ENCODE results near the gene SYNE2.

The SYNE2 gene

DNA sequence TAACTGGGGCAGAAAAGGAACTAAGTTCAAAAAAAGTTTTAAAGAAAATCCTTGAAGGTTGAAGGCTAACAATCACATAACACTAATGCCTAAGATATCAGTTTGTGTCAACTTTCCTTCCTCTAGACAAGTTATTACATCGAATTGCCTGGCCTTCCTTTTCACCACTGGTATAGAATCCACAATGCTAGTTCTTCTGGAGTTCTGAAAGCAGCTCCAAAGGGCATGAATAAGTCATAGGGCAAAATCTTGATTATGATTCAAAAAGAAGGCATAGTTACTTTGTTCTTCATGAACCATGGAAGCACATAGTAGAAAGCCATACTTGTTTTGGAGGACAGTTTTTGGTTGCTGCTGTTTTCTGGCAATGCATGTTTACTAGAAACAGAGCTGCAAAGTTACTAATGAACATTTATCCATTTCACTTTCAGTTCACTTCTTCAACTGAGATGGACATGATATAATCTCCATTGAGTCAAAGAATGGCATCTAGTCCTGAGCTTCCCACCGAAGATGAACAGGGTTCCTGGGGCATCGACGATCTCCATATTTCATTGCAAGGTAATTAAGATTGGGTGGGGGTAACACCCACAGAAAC, 56.0 kb downstream of the SYNE2 start:
- no peak for DNase-seq (ENCODE audit: low read depth)

DNA sequence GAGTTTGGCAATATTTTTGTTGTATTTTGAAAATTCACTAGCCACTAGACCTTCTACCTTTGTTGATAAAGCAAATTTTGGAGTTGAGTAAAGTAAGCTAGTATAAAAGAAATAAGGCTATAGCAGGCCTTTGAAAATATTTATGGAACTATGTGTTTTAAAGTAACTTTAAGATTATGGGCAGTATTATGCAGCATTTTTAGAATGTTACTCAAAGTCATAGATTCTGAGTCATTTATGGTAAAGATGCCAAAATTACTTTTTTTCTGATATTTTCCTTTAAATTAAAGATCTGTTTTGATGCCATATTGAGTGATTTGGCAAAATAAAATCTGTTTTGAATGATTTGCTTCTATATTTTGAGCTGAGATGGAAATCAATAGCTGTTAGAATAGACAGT, 57.2 kb downstream of the SYNE2 start:
- DNase-seq (ENCODE audit: low read depth) = peak; percentile 34

DNA sequence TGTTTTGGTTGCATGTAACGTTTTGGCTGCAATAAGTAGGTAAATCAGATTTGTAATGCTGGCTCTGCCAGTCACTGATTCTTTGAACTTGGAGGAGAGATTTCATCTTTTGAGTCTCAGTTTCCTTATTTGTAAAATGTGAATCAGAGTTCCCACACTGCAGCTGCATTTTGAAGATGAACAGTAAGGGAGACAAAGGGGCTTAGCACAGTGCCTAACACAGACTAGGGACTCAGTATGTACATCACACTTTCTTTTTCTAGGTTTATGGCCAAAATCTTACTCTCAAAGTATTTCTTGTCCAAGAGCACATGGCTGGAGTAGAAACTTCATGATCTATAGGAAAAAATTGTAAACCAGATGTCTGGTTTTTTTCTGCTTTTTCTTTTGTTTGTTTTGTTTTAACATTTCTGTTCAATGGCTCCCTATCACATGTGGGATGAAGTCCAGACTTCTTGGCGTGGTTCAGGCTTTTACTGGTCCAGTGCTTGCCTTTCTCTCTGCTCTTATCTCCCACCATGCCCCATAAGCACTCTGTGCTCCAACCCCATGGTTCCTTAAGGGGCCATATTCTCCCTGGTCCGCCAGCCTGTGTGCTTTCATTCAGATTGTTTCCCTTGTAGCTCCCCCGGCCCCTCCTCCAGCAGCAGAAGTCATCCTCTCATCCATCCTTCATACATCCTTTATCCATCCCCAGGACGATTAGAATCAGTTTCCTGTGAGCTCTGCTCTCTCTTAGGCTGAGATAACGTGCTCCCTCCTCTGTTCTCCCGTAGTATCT, 58.0 kb downstream of the SYNE2 start:
- DNase-seq (ENCODE audit: low read depth) = no peak

DNA sequence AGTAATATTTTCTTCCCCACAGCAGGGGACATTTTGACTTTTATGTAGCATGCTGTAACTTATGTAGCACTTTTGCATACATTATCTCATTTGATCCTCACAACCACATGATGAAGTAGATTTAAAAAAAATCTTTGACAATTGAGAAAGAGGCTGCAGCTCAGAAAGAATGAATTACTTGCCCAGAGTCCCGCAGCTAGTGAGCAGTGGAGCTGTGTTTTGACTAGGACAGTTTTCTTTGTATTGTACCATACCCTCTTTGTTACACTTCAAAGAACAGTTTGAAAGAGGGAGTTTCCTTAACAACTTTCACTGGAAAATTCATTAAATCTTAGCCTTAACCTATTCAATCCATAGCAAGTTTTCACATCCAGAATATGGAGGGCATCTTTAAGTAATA, 58.6 kb downstream of the SYNE2 start:
- DNase-seq (ENCODE audit: low read depth) = no peak

DNA sequence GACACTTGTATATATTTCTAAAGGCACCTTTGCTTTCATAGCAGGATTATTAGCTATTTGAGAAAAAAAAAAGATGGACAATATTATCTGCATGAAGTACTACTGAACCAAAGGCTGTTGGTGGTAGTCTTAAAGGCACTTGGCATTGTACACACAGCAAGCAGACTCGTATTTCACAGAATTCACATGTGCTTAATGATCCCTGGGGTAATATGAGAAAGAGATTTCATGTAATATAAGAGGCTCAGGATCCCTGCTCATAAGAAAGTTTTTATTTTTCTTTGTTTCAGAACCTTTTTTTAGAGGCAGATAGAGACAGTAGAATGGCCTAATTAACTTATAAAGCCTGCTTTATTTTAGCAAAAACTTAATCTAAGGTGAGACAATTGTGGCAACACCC, 59.5 kb downstream of the SYNE2 start:
- DNase-seq (ENCODE audit: low read depth) = no peak

DNA sequence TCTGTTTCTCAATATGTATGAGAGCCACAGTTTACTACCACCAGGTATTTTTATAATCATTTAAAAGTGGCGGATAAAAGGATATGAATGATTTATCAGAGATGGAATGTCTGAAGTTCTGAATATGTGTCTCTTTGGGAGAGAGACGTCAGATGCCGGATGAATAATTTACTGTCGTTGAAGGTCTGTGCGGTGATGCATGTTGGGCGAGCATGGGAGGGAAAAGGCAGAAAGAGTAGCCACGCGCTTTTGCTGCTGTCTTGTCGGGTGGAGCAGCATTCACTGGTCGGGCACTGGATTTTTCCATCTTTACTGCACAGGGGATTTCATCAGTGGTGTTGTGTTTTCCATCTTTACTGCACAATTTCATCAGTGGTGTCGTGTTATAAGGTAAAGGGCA, 65.6 kb downstream of the SYNE2 start:
- no peak for DNase-seq (ENCODE audit: low read depth)

DNA sequence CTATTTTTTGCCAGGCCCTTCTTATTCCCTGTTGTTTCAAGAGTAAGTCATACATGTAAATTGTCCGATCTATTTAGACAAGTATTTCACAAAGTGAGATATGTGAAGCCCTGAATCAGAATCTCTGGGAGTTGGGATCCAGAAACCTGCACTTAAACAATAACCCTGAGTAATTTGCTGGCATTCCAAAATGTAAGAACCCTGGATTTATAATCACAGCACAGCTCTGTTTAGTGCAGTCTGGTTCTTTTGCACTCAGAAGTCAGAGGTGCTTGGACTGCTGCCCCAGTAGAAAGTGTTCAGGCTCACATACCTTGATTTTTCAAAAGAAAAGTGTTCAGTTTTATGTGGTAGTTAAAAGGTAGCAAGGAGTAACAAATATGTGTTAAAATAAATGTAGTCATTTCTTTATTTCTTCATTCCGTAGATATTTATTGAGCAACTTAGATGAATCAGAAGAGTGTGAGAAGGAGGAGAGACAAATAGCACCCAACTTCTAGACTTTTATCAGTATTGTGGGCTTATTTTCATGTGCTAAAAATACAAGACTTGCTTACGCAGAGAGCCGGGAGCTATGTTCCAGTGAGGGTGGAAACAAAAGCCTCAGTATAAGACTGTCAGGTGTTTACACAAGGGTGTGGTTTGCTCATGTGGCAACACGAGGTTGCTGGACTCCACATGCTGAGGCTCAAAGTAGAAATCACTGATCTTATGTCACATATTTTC, 70.1 kb downstream of the SYNE2 start:
- no peak for DNase-seq (ENCODE audit: low read depth)

DNA sequence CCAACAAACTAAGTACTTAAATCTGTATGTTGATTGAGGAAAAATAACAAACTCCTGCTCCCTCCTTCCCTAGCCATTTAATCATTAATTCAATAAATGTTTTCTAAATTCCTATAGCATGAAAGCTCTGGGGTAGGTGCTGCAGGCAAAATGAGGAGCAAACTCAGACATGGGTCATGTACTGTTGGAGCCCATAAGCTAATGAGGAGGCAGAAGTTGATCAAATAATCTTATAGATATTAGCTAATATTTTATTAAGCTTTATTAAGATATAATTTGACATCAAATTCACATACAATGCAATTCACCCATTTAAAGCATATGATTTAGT, 70.6 kb downstream of the SYNE2 start:
- no peak for DNase-seq (ENCODE audit: low read depth)

DNA sequence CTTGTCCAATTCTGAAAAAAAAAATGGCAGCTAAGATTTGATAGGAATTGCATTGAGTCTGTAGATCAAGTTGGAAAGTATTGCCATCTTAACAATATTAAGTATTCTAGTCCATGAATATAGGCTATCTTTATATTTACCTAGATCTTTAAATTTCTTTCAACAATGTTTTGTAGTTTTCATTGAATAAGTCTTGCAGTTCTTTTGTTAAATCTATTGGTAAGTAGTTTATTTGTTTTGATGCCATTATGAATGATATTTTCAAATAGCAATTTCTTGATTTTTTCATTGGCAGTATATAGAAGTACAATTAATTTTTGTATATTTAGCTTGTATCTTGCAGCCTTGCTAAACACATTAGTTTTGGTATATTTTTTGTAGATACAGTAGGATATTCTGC, 71.6 kb downstream of the SYNE2 start:
- DNase-seq (ENCODE audit: low read depth) = no peak

DNA sequence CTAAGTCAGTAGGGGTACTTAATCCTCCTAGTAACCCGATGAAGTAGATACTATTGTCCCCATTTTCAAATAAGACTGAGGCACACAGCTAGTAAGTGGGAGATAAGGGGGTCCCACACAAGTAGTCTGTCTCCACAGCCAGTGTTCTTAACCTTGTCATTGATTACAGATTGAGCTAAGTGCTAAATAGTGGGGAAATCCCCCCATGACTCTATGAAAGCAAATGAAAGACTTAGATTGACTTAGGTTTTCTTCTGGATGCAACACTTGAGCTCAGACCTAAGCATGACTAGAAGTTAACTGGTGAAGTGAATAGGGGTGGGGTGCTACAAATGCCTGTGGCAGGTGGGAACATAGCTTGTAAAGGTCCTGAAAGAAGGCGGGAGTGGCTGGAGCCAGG, 73.8 kb downstream of the SYNE2 start:
- DNase-seq (ENCODE audit: low read depth) = no peak

DNA sequence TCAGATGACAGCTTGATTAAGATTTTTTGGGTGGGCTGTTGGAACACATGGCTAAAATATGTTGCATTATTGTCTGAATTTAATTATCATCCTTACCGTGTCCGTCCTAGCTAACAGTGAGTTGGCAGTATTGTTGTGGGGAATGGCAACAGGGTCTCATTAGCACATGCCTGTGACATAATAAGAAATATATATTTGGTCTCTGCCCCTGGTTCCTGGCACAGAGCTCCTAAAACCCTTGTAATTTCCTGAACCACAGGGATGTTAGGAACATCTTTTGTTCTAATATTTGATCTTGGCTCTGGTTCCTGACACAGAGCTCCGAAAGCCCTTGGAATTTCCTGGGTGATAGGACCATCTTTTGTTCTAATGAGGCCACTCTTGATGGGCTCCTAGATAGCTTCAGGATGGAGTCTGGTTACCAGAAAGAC, 76.0 kb downstream of the SYNE2 start:
- DNase-seq (ENCODE audit: low read depth) = no peak

DNA sequence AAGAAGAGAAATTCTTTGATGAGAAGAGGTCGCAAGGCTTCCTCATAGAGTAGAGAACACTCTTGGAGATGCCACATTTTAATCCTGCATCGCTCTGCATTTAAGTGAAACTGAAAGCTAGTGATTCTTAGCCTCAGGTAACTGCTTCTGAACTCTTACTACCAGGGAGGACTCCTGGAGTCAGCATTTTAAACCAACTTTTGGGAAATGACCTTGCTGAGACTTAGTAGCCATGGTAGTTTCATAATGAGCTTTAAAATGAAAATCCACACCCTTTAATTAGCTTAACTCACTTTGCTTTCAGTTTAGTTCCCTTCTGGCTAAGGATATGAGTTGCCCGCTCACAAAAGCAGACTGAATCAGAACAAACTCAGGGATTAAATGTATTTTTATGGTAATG, 80.3 kb downstream of the SYNE2 start:
- no peak for DNase-seq (ENCODE audit: low read depth)

DNA sequence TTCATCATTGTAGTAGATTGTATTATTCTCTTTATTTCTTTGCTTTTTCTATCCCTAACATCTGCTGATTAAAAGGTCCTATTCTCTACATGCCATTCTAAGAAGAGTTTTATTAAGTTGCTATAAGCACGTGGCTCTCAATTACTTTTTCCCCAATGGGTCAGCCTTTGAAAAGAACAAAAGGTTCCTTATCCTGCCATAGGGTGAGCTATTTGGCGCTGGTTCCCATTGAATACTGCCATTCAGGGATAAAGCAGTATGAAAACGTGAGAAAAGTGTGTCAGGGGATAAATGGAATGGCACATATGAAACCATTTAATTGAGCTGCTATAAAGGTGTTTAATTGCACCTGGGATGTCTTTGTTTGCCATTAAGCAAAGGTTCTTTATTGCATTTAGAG, 80.9 kb downstream of the SYNE2 start:
- DNase-seq (ENCODE audit: low read depth) = no peak

DNA sequence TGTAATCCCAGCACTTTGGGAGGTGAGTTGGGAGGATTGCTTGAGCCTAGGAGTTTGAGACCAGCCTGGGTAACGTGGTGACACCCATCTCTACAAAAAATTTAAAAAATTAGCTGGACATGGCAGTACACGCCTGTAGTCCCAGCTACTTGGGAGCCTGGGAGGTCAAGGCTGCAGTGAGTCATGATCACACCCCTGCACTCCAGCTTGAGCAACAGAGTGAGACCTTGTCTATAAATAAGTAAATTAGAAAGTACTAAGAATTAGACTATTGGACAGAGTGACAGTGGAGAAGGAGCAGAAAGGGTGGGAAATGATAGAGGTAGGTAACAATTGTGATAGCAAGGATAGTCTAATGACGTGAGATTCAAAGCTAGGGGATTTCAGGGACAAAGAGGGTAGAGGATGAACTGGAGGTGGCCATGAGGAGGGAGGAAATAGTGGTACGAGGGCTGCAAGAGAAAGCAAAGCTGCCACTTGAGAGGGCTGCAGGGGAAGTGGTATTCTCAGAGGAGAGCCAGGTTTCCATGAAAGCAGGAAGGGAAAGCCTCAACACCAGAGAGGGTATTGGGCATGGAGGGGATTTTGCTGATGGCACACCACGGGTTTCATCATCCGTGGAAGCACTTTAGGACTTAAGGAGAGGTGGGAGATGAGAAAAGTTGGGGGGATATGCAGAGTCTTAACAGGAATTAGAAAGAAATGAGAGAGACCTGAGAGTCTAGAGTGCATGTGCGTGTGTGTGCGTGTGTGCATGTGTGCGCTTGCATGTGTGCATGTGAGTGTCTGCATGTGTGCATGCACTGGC, 85.6 kb downstream of the SYNE2 start:
- DNase-seq (ENCODE audit: low read depth) = no peak

DNA sequence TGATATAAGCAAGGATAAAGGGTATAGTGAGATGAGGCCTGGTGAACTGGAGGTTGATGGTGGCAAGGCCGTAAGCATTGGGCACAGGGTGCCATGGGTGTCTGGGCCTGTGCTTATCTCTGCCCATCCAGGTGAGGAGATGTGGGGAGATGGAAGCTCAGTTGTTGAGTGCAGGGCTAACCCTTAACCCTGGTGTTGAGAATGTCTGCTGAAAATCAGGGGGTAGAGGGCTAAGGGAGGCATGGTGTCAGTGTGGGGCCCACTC, 86.1 kb downstream of the SYNE2 start:
- no peak for DNase-seq (ENCODE audit: low read depth)

DNA sequence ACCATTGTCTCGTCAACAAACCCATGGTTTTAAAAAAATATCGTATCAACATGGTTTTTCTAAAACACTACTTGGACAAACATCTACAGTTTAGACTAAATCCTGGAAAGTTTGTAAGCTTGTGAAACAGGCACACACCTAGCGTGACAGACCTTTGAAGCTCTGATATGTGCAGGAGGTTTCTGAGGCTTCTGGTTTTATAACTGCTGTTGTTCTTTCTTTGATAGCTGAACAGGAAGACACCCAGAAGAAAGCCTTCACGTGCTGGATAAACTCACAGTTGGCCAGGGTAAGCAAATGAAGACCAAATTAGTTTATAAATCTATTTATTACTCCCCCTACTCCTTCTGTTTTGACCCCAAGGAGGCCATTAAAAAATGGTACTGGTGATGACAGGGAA, 87.6 kb downstream of the SYNE2 start:
- no peak for DNase-seq (ENCODE audit: low read depth)

DNA sequence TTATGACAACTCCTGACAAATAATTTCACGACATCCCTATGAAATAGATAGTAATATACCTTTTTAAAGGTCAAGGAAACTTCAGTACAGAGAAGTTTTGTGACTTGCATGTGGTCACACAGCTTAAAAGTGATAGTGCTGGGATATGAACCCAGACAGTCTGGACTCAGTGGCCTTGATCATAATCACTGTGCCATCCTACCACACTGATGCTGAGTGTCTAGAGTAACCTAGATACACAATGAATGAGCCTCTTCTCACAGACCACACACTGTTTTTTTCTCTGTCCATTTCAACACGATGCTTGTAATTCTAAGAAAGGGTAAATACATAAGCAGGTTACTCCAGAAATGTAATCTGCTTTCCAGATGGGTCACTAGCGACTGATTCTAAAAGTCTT, 88.2 kb downstream of the SYNE2 start:
- DNase-seq (ENCODE audit: low read depth) = no peak

DNA sequence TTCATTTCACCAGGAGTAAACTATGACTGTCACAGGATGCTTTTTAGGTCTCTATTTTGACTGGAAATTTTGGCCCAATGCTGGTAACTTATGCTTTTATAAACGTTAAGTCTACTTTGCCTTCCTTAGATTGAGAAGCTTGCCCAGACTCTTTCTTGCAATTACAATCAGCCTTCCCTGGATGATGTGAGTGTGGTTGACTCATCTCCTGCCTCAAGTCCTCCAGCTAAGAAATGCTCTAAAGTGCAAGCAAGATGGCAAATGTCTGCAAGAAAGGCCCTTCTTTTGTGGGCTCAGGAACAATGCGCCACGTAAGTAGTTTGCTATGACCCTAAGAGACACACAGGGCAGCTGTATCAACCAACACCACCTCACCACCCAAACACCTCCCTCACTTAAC, 96.9 kb downstream of the SYNE2 start:
- peak; percentile 4 for DNase-seq (ENCODE audit: low read depth)

DNA sequence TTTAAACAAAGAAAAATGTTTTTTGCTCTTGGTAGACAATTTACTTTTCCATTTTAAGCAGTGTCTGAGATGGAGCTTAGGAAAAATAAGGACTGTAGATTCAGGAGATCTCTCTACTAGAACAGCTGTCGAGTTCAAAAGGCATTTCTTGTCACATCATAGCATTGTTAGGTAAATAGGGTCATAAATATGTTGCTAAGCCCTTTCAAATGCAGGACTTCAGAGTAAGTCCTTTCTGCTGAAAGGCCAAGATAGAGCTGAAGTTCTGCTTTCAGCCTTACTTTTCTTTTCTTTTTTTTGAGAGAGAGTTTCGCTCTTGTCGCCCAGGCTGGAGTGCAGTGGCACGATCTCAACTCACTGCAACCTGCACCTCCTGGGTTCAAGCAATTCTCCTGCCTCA, 98.2 kb downstream of the SYNE2 start:
- no peak for DNase-seq (ENCODE audit: low read depth)

DNA sequence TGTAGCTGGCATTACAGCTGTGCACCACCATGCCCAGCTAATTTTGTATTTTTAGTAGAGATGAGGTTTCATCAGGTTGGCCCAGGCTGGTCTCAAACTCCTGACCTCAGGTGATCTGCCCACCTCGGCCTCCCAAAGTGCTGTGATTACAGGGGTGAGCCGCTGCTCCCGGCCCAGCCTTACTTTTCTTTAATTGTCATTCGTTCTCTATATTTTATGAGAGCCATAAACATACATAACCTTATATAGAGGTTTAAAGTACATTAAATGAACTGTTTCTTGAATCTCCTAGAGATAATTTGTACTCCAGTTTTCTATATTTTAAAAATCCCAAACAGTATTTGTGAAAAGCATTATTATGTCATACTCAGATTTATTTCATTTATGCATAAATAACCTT, 98.6 kb downstream of the SYNE2 start:
- no peak for DNase-seq (ENCODE audit: low read depth)

DNA sequence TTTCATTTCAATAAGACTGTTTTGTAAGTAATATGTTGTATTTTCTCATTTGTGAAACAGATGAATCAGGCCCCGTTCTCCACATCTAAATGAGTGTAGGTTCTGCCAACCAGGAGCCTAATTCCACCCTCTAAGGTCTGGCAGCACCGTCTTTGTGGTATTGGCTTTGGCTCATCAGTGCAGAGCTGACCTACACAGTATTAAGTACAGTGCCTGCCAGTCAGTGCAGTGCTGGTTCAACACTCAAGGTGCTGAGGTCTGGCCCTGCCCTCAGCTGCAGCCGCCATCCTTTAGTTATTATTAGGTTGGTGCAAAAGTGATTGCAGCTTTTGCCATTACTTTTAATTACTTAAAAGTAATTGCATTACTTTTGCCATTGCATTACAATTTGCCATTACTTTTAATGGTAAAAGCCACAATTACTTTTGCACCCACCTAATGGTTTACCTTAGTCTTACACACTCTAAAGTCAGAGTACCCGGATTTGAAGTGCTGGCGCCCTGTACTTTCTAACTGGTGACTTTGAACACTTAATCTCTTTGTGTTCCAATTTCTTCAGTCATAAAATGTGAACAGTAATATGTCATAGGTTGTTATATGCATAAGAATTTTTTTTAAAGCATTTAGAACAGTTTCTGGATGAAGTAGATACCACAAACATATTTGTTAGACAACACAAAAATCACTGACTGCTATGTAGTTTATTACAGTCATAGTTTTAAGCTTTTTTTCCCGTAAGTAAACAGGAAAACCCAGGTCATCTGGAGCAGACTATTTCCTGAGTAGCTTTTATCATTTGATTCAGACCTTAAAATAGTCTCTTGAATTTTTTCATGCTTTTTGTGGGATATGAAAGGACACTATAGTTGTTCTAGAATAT, 99.5 kb downstream of the SYNE2 start:
- DNase-seq (ENCODE audit: low read depth) = no peak

DNA sequence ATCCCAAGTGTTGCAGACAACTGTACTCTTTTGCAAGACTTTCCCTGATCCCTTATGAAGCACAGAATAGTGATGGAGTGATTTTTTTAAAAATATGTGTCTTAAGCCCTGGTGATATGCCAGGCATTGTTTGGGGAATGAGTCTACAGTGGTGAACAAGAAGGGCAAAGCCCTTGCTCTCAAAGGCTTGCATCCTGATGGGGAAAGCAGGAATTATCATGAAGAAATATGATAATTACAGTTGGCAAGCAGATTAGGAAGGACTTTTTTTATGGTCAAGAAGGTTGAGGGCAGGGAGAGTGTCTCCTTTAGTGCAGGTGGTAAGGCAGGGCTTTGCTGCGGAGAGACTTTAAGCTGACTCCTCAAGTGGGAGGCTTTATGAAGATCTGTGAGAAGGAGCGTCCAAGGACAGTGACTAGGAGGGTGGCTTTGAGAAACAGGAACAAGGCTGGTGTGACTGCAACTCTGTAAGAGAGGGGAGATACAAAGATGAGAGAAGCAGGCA, 100.2 kb downstream of the SYNE2 start:
- DNase-seq (ENCODE audit: low read depth) = no peak
